Measurements from ENCODE around the gene NSUN7. TPM values are rescaled to one million over a fixed set of nuclear protein-coding genes. Genes with fewer than 3 reads are reported as not detected.

Gene NSUN7
- total and polyA plus RNA-seq, 9 of the 15 experiments (the other 6 are each of a cell fraction or from before 2014, with no cell fraction given), result not detected

DNA sequence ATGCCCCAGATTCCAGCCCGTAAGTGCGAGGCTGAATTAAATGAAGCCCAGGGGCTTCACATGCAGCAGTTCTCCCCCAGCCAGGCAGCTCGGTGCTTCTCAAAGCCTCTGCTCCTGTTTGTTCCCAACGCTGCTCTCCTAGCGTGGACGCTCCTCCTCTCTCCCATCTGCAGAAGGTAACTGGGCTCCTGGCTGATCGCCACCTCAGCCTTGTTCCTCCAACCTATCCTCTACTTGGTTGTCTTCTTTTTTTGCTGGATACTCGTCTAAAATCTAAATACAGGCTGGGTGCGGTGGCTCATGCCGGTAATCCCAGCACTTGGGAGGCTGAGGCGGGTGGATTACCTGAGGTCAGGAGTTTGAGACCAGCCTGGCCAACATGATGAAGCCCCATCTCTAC lies 70.3 kb downstream of the NSUN7 start:
- no peak overlapping the region for H2AFZ ChIP-seq (ENCODE audit: low read depth, low read length)
- no TSS peak for BruUV-seq (replicated peaks)
- POLR2A ChIA-PET, result interaction anchor here (1.3 kb wide), 1 partner anchor 11 kb away, joined by 5 read pairs; no protein-coding TSS in a partner anchor
- no peaks in the 10 kb centered on the region for H4K20me1 ChIP-seq (replicated peaks; ENCODE audit: control insufficient read depth, insufficient read depth, low read length)
- H3K4me1 ChIP-seq (replicated peaks in 1 of 2; ENCODE audit: control insufficient read depth in 2 of 2, insufficient read depth in 2 of 2, low read length in 2 of 2), result no peaks in the 10 kb centered on the region
- ATAC-seq (no peak), DNase-seq (ENCODE audit: extremely low read depth in 1 of 4, low spot score in 3 of 4) (no peak), FAIRE-seq (no peak)
- H3K9me1 ChIP-seq (ENCODE audit: control insufficient read depth, insufficient read depth, low read length), result no peaks in the 10 kb centered on the region
- in situ Hi-C loops (cut with MboI), result no loop called here
- no peak overlapping the region for H3K27ac ChIP-seq (ENCODE audit: extremely low read depth, low read depth, low read length)
- no peak overlapping the region for H3K4me3 ChIP-seq
- WGBS (ENCODE audit: insufficient coverage, low coverage, missing lambda C conversion rate), result 5% methylated on average over 11 of the region's 11 CpGs
- no peaks in the 10 kb centered on the region for H3K36me3 ChIP-seq (ENCODE audit: control insufficient read depth, insufficient read depth, low read length)
- intact Hi-C loops (cut with micrococcal nuclease), result no loop called here
- H3K4me2 ChIP-seq (ENCODE audit: insufficient read depth, low read length), result no peak overlapping the region
- peaks cover 15 to 29% of the 10 kb centered on the region in 2 experiments; a peak in 3 of 5 replicates for H3K27me3 ChIP-seq (ENCODE audit: control insufficient read depth in 2 of 2, insufficient read depth in 2 of 2, low read length in 2 of 2)
- H3K9ac ChIP-seq (ENCODE audit: insufficient read depth in 1 of 2, low read depth in 2 of 2, low read length in 2 of 2), result no peak overlapping the region
- H3K9me3 ChIP-seq (replicated peaks; ENCODE audit: control insufficient read depth, insufficient read depth, low read depth, low read length), result no peaks in the 10 kb centered on the region
- CTCF ChIA-PET (ENCODE audit: low intra/inter-chr PET ratio), result no interaction called here
- H3K79me2 ChIP-seq (ENCODE audit: control insufficient read depth, insufficient read depth, low read length), result no peaks in the 10 kb centered on the region
- TF ChIP-seq, protein P1, sequence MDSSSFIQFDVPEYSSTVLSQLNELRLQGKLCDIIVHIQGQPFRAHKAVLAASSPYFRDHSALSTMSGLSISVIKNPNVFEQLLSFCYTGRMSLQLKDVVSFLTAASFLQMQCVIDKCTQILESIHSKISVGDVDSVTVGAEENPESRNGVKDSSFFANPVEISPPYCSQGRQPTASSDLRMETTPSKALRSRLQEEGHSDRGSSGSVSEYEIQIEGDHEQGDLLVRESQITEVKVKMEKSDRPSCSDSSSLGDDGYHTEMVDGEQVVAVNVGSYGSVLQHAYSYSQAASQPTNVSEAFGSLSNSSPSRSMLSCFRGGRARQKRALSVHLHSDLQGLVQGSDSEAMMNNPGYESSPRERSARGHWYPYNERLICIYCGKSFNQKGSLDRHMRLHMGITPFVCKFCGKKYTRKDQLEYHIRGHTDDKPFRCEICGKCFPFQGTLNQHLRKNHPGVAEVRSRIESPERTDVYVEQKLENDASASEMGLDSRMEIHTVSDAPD (CRISPR knock-in tag; IDR thresholded peaks at IDR 0.05), result no peak
- TF ChIP-seq EZH2 (IDR thresholded peaks at IDR 0.05; ENCODE audit: borderline replicate concordance, low read depth, low read length) (no peak), NR4A1 (CRISPR knock-in tag; IDR thresholded peaks at IDR 0.05) (no peak), NR4A1 (tag; IDR thresholded peaks at IDR 0.05) (no peak), CBX5 (IDR thresholded peaks at IDR 0.05; ENCODE audit: borderline replicate concordance, low read depth) (no peak), SP1 (CRISPR knock-in tag; IDR thresholded peaks at IDR 0.05) (no peak), DNMT1 (IDR thresholded peaks at IDR 0.05) (no peak), HNRNPLL (IDR thresholded peaks at IDR 0.05; ENCODE audit: low read depth, low read length, poor library complexity, severe bottlenecking) (no peak)
- TF ChIP-seq, protein P2, sequence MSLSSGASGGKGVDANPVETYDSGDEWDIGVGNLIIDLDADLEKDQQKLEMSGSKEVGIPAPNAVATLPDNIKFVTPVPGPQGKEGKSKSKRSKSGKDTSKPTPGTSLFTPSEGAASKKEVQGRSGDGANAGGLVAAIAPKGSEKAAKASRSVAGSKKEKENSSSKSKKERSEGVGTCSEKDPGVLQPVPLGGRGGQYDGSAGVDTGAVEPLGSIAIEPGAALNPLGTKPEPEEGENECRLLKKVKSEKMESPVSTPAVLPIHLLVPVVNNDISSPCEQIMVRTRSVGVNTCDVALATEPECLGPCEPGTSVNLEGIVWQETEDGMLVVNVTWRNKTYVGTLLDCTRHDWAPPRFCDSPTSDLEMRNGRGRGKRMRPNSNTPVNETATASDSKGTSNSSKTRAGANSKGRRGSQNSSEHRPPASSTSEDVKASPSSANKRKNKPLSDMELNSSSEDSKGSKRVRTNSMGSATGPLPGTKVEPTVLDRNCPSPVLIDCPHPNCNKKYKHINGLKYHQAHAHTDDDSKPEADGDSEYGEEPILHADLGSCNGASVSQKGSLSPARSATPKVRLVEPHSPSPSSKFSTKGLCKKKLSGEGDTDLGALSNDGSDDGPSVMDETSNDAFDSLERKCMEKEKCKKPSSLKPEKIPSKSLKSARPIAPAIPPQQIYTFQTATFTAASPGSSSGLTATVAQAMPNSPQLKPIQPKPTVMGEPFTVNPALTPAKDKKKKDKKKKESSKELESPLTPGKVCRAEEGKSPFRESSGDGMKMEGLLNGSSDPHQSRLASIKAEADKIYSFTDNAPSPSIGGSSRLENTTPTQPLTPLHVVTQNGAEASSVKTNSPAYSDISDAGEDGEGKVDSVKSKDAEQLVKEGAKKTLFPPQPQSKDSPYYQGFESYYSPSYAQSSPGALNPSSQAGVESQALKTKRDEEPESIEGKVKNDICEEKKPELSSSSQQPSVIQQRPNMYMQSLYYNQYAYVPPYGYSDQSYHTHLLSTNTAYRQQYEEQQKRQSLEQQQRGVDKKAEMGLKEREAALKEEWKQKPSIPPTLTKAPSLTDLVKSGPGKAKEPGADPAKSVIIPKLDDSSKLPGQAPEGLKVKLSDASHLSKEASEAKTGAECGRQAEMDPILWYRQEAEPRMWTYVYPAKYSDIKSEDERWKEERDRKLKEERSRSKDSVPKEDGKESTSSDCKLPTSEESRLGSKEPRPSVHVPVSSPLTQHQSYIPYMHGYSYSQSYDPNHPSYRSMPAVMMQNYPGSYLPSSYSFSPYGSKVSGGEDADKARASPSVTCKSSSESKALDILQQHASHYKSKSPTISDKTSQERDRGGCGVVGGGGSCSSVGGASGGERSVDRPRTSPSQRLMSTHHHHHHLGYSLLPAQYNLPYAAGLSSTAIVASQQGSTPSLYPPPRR (CRISPR knock-in tag; IDR thresholded peaks at IDR 0.05; ENCODE audit: borderline replicate concordance), result no peak
- TF ChIP-seq, protein P3, sequence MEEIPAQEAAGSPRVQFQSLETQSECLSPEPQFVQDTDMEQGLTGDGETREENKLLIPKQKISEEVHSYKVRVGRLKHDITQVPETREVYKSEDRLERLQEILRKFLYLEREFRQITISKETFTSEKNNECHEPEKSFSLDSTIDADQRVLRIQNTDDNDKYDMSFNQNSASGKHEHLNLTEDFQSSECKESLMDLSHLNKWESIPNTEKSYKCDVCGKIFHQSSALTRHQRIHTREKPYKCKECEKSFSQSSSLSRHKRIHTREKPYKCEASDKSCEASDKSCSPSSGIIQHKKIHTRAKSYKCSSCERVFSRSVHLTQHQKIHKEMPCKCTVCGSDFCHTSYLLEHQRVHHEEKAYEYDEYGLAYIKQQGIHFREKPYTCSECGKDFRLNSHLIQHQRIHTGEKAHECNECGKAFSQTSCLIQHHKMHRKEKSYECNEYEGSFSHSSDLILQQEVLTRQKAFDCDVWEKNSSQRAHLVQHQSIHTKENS (CRISPR knock-in tag; IDR thresholded peaks at IDR 0.05), result no peak
- TF ChIP-seq, protein P4, sequence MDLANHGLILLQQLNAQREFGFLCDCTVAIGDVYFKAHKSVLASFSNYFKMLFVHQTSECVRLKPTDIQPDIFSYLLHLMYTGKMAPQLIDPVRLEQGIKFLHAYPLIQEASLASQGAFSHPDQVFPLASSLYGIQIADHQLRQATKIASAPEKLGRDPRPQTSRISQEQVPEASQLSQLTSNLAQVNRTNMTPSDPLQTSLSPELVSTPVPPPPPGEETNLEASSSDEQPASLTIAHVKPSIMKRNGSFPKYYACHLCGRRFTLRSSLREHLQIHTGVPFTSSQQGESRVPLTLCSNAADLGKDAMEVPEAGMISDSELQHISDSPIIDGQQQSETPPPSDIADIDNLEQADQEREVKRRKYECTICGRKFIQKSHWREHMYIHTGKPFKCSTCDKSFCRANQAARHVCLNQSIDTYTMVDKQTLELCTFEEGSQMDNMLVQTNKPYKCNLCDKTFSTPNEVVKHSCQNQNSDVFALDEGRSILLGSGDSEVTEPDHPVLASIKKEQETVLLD (IDR thresholded peaks at IDR 0.05), result no peak
- TF ChIP-seq, protein P5, sequence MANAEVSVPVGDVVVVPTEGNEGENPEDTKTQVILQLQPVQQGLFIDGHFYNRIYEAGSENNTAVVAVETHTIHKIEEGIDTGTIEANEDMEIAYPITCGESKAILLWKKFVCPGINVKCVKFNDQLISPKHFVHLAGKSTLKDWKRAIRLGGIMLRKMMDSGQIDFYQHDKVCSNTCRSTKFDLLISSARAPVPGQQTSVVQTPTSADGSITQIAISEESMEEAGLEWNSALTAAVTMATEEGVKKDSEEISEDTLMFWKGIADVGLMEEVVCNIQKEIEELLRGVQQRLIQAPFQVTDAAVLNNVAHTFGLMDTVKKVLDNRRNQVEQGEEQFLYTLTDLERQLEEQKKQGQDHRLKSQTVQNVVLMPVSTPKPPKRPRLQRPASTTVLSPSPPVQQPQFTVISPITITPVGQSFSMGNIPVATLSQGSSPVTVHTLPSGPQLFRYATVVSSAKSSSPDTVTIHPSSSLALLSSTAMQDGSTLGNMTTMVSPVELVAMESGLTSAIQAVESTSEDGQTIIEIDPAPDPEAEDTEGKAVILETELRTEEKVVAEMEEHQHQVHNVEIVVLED (CRISPR knock-in tag; IDR thresholded peaks at IDR 0.05), result no peak

Data from K562 (cell line).